Neural cell (in vitro differentiated cells): ENCODE data around the gene OR8B4. TPM values are rescaled to one million over a fixed set of nuclear protein-coding genes. Genes with fewer than 3 reads are reported as not detected.
"Not testable (repeated sequence)": the region's sequence is repeated elsewhere in the genome, so short reads cannot be mapped to it uniquely, and the experiment has no call there.

Experiments
- H2AFZ ChIP-seq: fragments of 200-600, 300-800 bp; sonication (generic), shearing (Covaris generic); 2 replicates; pipeline ENCODE4 v1.6.0; 2014; ENCODE audit warnings: low read depth, mild to moderate bottlenecking, antibody characterized with exemption, low read length, moderate library complexity
- H3F3A ChIP-seq: fragments of 200-600 bp; shearing (Covaris generic); 2 replicates; pipeline ENCODE4 v1.6.1; 2016; ENCODE audit warnings: mild to moderate bottlenecking, moderate library complexity, mixed read lengths, antibody characterized with exemption, low read length; ENCODE audit not compliant: insufficient read depth, poor library complexity, severe bottlenecking
- H3K27ac ChIP-seq: fragments of 200-600, 300-800 bp; sonication (generic), shearing (Covaris generic); 2 replicates; pipeline ENCODE4 v1.5.1; 2014; ENCODE audit warnings: mild to moderate bottlenecking, low read length, moderate library complexity
- H3K27me3 ChIP-seq: fragments of 300-800, 200-600 bp; sonication (generic), shearing (Covaris generic); 2 replicates; pipeline ENCODE4 v1.6.0; 2014; ENCODE audit warnings: mild to moderate bottlenecking, low read depth, low read length, moderate library complexity; ENCODE audit not compliant: insufficient read depth
- H3K36me3 ChIP-seq: fragments of 300-800, 200-600 bp; sonication (generic), shearing (Covaris generic); 2 replicates; pipeline ENCODE4 v1.5.1; 2014; ENCODE audit warnings: mild to moderate bottlenecking, antibody characterized with exemption, low read length, moderate library complexity; ENCODE audit not compliant: insufficient read depth
- H3K4me2 ChIP-seq: fragments of 300-800, 200-600 bp; sonication (generic), shearing (Covaris generic); 2 replicates; pipeline ENCODE4 v1.6.0; 2014; ENCODE audit warnings: mild to moderate bottlenecking, low read length
- H3K4me3 ChIP-seq: fragments of 300-800, 200-600 bp; sonication (generic), shearing (Covaris generic); 2 replicates; pipeline ENCODE4 v1.5.1; 2014; ENCODE audit warnings: mild to moderate bottlenecking, low read length, moderate library complexity
- H3K79me2 ChIP-seq: fragments of 200-600 bp; shearing (Covaris generic); replicated peaks from 2 replicates; pipeline ENCODE4 v1.6.0; 2014; ENCODE audit warnings: mild to moderate bottlenecking, low read length, moderate library complexity; ENCODE audit not compliant: insufficient read depth
- H3K9ac ChIP-seq: fragments of 300-800, 200-600 bp; sonication (generic), shearing (Covaris generic); 2 replicates; pipeline ENCODE4 v1.6.1; 2016; ENCODE audit warnings: mild to moderate bottlenecking, low read length, mixed read lengths
- H3K9me2 ChIP-seq: fragments of 200-600 bp; shearing (Covaris generic); 2 replicates; pipeline ENCODE4 v1.6.1; 2016; ENCODE audit warnings: mild to moderate bottlenecking, low read length, mixed read lengths; ENCODE audit not compliant: insufficient read depth
- H3K9me3 ChIP-seq: fragments of 200-600, 300-800 bp; sonication (generic), shearing (Covaris generic); 2 replicates; pipeline ENCODE4 v1.6.1; 2016; ENCODE audit warnings: mild to moderate bottlenecking, mixed run types, low read length, moderate library complexity, mixed read lengths
- H4K20me1 ChIP-seq: fragments of 200-600 bp; shearing (Covaris generic); 2 replicates; pipeline ENCODE4 v1.6.1; 2016; ENCODE audit warnings: mild to moderate bottlenecking, mixed run types; ENCODE audit not compliant: insufficient read depth
- CTCF ChIP-seq: fragments of 450-650 bp; IDR thresholded peaks from 2 replicates; pipeline ENCODE4 v1.5.1; 2014; ENCODE audit warnings: antibody characterized with exemption, mild to moderate bottlenecking, moderate library complexity; ENCODE audit not compliant: poor library complexity, severe bottlenecking
- EP300 ChIP-seq: fragments of 450-650 bp; conservative IDR thresholded peaks from 2 replicates; pipeline ENCODE4 v1.6.1; 2014; ENCODE audit warnings: antibody characterized with exemption, mild to moderate bottlenecking, moderate library complexity; ENCODE audit not compliant: poor library complexity, severe bottlenecking
- EZH2 ChIP-seq: fragments of 200-600, 300-800 bp; shearing (Covaris generic), sonication (generic); IDR thresholded peaks from 2 replicates; pipeline ENCODE4 v1.6.1; 2014; ENCODE audit warnings: antibody characterized with exemption, low read length, borderline replicate concordance, mild to moderate bottlenecking; ENCODE audit not compliant: insufficient read depth, poor library complexity, severe bottlenecking
- MXI1 ChIP-seq: fragments of 450-650 bp; conservative IDR thresholded peaks from 2 replicates; pipeline ENCODE4 v1.6.1; 2014; ENCODE audit warnings: antibody characterized with exemption, mild to moderate bottlenecking; ENCODE audit not compliant: poor library complexity, severe bottlenecking
- POLR2AphosphoS5 ChIP-seq: IDR thresholded peaks from 2 replicates; pipeline ENCODE4 v1.6.1; 2012
- RAD21 ChIP-seq: fragments of 450-650 bp; conservative IDR thresholded peaks from 2 replicates; pipeline ENCODE4 v1.6.1; 2014; ENCODE audit warnings: antibody characterized with exemption, mild to moderate bottlenecking, moderate library complexity
- REST ChIP-seq: IDR thresholded peaks from 2 replicates; pipeline ENCODE4 v1.6.1; 2012; ENCODE audit warnings: borderline replicate concordance
- SMC3 ChIP-seq: fragments of 450-650 bp; conservative IDR thresholded peaks from 2 replicates; pipeline ENCODE4 v1.6.1; 2014; ENCODE audit warnings: antibody characterized with exemption, mild to moderate bottlenecking, moderate library complexity; ENCODE audit not compliant: poor library complexity
- TAF1 ChIP-seq: IDR thresholded peaks from 2 replicates; pipeline ENCODE4 v1.6.1; 2012; ENCODE audit warnings: low read depth
- polyA plus RNA-seq: library from polyadenylated mRNA; depleted of rRNA; stranded (reverse); fragments of >200 nt; gene quantifications from 2 replicates; pipeline ENCODE4 v1.2.3, GENCODE V29; 2014

OR8B4 gene
- polyA plus RNA-seq, 1 donor from 2014 or later, result not detected

DNA sequence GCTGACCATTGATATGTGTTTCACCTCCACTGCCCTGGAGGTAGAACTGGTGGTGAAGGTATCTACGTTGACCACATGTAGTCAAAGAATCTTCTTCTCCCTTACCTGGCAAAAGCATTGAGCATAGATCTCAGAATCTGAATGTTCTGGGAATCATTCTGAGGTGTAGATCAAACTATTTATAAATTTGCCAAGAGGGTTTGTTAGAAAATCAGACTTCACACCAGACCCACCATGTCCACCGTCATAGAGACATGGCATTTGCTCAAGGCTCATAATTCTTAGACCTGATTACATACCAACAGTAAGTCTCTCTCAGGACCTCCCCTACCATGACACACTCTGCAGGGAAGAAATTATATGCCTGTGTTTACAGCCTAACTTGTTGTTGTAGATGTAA lies 40.3 kb downstream of the OR8B4 start, which contains the start of gene OR8B2:
Gene OR8B2 (minus strand): TSS at position 101 of the 400 bp plus-strand sequence. CDS start 1,156 bp downstream, outside the sequence.
- no peak for TF ChIP-seq RAD21
- TF ChIP-seq TAF1, result no peak
- TF ChIP-seq SMC3, result no peak
- no peak within 1 kb of the TSS for H3K9ac ChIP-seq
- H3K4me2 ChIP-seq, result no peak within 1 kb of the TSS
- H3K27me3 ChIP-seq, result no peaks in the 10 kb centered on the region
- H3K9me2 ChIP-seq, result no peaks in the 10 kb centered on the region
- H3K9me3 ChIP-seq, result no peaks in the 10 kb centered on the region
- H3K27ac ChIP-seq, result no peak within 1 kb of the TSS
- H3K4me3 ChIP-seq, result no peak within 1 kb of the TSS
- H2AFZ ChIP-seq, result no peak within 1 kb of the TSS
- H3K79me2 ChIP-seq, result no peaks in the 10 kb centered on the region
- H4K20me1 ChIP-seq, result no peaks in the 10 kb centered on the region
- H3F3A ChIP-seq, result no peaks in the 10 kb centered on the region
- H3K36me3 ChIP-seq, result no peaks in the 10 kb centered on the region

GRCh38 chr11:124382857-124383256 lies 41.8 kb downstream of the OR8B4 start:
- not testable (repeated sequence) for H3K27ac ChIP-seq, H3F3A ChIP-seq, H4K20me1 ChIP-seq, H3K36me3 ChIP-seq, H3K9ac ChIP-seq, H3K4me2 ChIP-seq, H3K79me2 ChIP-seq, H3K27me3 ChIP-seq, H2AFZ ChIP-seq, H3K9me2 ChIP-seq, H3K4me3 ChIP-seq, H3K9me3 ChIP-seq

DNA sequence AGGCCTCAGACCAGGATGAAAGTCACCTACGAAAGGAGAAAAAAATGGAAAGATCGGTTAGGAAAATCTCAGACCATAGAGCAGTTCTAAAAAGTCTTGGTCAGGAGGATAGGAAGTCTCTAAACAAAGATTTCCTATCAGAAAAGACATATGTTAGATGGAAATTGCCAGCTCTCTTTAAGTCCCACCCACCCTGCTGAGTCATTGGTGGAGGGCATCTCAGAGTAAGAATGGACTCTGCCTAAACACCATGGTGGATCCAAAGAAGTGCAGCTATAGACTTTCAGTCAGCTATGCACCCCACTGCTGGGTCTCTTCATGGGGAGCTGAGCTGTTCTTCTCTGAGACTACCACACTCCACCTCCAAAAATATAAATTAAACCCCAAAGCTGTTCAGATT lies 44.1 kb downstream of the OR8B4 start:
- H3K9me2 ChIP-seq, result no peaks in the 10 kb centered on the region
- H3K9me3 ChIP-seq, result no peaks in the 10 kb centered on the region
- no peaks in the 10 kb centered on the region for H3F3A ChIP-seq
- H3K27ac ChIP-seq, result no peak overlapping the region
- no peak overlapping the region for H3K9ac ChIP-seq
- H2AFZ ChIP-seq, result no peak overlapping the region
- no peaks in the 10 kb centered on the region for H3K27me3 ChIP-seq
- TF ChIP-seq POLR2AphosphoS5 (no peak), RAD21 (no peak), EZH2 (no peak), TAF1 (no peak), EP300 (no peak), SMC3 (no peak), MXI1 (no peak), CTCF (no peak), REST (no peak)
- no peaks in the 10 kb centered on the region for H3K79me2 ChIP-seq
- no peaks in the 10 kb centered on the region for H4K20me1 ChIP-seq
- no peak overlapping the region for H3K4me3 ChIP-seq
- H3K36me3 ChIP-seq, result no peaks in the 10 kb centered on the region
- no peak overlapping the region for H3K4me2 ChIP-seq
